Activated CD8-positive, alpha-beta memory T cell treated with anti-CD3 and anti-CD28 coated beads, Interleukin-2, amount 50 U/mL, for 4 hours (primary cell): ENCODE results near the gene FRG2B.
"Not testable (repeated sequence)": the region's sequence is repeated elsewhere in the genome, so short reads cannot be mapped to it uniquely, and the experiment has no call there.

Experiments
- DNase-seq: peaks from one replicate; pipeline ENCODE4 v3.0.0-alpha.2; 2020

The FRG2B gene

DNA sequence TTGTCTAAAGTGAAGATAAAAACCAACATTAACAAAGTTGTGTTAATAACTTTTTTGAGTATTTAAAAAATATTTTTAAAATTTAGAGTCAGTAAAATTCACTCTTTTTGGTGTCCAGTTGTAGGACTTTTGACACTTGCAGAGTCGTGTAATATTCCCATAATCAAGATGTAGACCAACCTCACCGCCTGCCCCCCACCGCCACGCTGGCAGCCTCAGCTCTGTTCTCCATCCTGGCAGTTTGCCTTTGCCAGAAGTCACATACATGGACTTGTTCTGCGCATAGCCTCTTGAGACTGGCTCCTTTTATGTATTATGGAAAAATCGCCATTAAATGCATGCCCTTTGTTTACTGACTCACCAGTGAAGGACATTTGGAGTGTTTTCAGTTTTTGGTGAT lies 33.9 kb downstream of the FRG2B start:
- DNase-seq: no peak

GRCh38 chr10:133590970-133591359 lies 35.6 kb downstream of the FRG2B start:
- DNase-seq: no peak

DNA sequence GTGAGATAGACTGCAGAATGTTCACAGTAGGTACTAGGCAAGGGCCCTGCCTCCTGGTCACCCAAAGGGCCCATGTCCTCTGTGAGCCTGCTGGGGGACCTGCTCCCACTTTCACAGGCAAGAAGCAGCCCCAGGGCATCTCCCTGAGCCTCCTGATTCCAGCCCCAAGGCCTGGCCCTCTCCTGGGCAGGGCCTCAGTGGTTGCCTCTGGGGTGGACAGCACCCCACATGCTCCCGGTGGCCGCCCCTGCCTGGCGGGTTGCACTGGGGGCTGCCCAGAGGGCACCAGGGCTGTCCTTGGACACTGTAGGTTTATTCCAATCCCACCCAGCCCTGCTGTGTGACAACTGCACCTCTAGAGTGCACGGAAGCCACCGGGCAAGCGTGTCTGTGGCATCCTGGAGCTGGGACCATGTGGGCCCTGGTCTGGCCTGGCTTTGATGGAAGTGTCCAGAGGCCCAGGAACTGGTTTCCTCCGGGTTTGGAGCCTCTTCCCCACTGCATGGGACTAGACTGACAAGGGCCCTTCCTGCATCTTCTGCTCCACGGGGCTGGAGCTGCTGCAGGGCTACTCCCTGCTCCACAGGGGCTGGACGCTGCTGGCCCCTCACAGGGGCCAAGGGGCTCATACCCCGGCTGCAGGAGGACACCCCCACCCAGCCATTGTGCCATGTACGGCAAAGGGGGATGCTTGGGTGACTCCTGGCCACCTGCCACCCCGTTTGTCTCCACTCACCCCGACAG lies 36.2 kb downstream of the FRG2B start:
- no peak for DNase-seq

- DNase-seq: not testable (repeated sequence)
These were observed 49.6 kb downstream of the FRG2B start for GRCh38 chr10:133577037-133577436.
